ENCODE data around the gene CWH43. TPM values are rescaled to one million over a fixed set of nuclear protein-coding genes. Genes with fewer than 3 reads are reported as not detected.
"Not testable (repeated sequence)": the region's sequence is repeated elsewhere in the genome, so short reads cannot be mapped to it uniquely, and the experiment has no call there.

The CWH43 gene
- polyA plus RNA-seq, 2 of the 4 experiments (the other 2 are of a cell fraction), result not detected

GRCh38 chr4:48976041-48976440 lies 10.0 kb upstream of the CWH43 start:
- Histone ChIP-seq H3K4me3 (no peak overlapping the region), H3K4me1 (no peaks in the 10 kb centered on the region), H3K9me3 (no peaks in the 10 kb centered on the region), H3K27ac (no peak overlapping the region), H3K4me2 (no peak overlapping the region)
- DNase-seq (ENCODE audit: low read depth in 1 of 2, low spot score in 1 of 2) (no peak), ATAC-seq (no peak), FAIRE-seq (no peak)
- ChIA-PET POLR2A (no interaction called here), CTCF (no interaction called here)
- no peak for TF ChIP-seq FOXS1 (CRISPR knock-in tag; IDR thresholded peaks at IDR 0.05)
- TF ChIP-seq SMC3 (IDR thresholded peaks at IDR 0.05), result no peak
- TF ChIP-seq MAX (IDR thresholded peaks at IDR 0.05), result no peak
- no peak for TF ChIP-seq PBX3 (IDR thresholded peaks at IDR 0.05)
- TF ChIP-seq ZNF302 (CRISPR knock-in tag; IDR thresholded peaks at IDR 0.05), result no peak
- no peak for TF ChIP-seq ZSCAN20 (CRISPR knock-in tag; IDR thresholded peaks at IDR 0.05)
- no peak for TF ChIP-seq PHF8 (IDR thresholded peaks at IDR 0.05; ENCODE audit: borderline replicate concordance, low read depth)
- TF ChIP-seq CBX8 (IDR thresholded peaks at IDR 0.05), result no peak
- no peak for TF ChIP-seq TP53 (CRISPR knock-in tag; IDR thresholded peaks at IDR 0.05)
- TF ChIP-seq POLR2A (IDR thresholded peaks at IDR 0.05; ENCODE audit: low read length), result no peak
- WGBS (ENCODE audit: missing lambda C conversion rate), result 59% methylated on average over 4 of the region's 4 CpGs

- DNase-seq (ENCODE audit: low read depth in 1 of 2, low spot score in 1 of 2), result no peak
- TF ChIP-seq TP53 (CRISPR knock-in tag; IDR thresholded peaks at IDR 0.05), result no peak
- H3K4me2 ChIP-seq, result no peak overlapping the region
- no peaks in the 10 kb centered on the region for H3K4me1 ChIP-seq
- H3K9me3 ChIP-seq, result no peaks in the 10 kb centered on the region
- POLR2A ChIA-PET, result no interaction called here
- 71% methylated on average over 6 of the region's 6 CpGs for WGBS (ENCODE audit: missing lambda C conversion rate)
- no peak overlapping the region for H3K4me3 ChIP-seq
- no peak for FAIRE-seq
- no peak overlapping the region for H3K27ac ChIP-seq
- ATAC-seq, result no peak
- CTCF ChIA-PET, result no interaction called here
Observed at GRCh38 chr4:48979914-48980579, 6.0 kb upstream of the CWH43 start.

- ATAC-seq; H3K4me1 ChIP-seq; DNase-seq (ENCODE audit: low read depth in 1 of 2, low spot score in 1 of 2); H3K9me3 ChIP-seq; CTCF ChIA-PET; H3K27ac ChIP-seq; POLR2A ChIA-PET; H3K4me2 ChIP-seq; H3K4me3 ChIP-seq; FAIRE-seq: not testable (repeated sequence)
- WGBS (ENCODE audit: missing lambda C conversion rate), result 20% methylated on average over 2 of the region's 2 CpGs
Observed at GRCh38 chr4:48984005-48984404, 2.1 kb upstream of the CWH43 start.

GRCh38 chr4:48985602-48985975 lies 486 bp upstream of the CWH43 start:
- DNase-seq (ENCODE audit: low read depth in 1 of 2, low spot score in 1 of 2), result no peak
- Histone ChIP-seq H3K4me1 (no peaks in the 10 kb centered on the region), H3K4me3 (no peak overlapping the region), H3K9me3 (no peaks in the 10 kb centered on the region), H3K4me2 (peak overlapping the region; percentile 43; the same call in 2 of the 3 replicates), H3K27ac (no peak overlapping the region)
- WGBS (ENCODE audit: missing lambda C conversion rate), result 53% methylated on average over 3 of the region's 18 CpGs
- ChIA-PET CTCF (no interaction called here), POLR2A (no interaction called here)
- no peak for FAIRE-seq
- no peak for ATAC-seq
- TF ChIP-seq RCOR1 (IDR thresholded peaks at IDR 0.05; ENCODE audit: low read depth, low read length) (no peak), MYC (IDR thresholded peaks at IDR 0.05; ENCODE audit: borderline replicate concordance, low read length) (no peak), ESRRA (IDR thresholded peaks at IDR 0.05; ENCODE audit: borderline replicate concordance, low read length) (no peak), E2F6 (IDR thresholded peaks at IDR 0.05; ENCODE audit: borderline replicate concordance, low read depth) (no peak), CTCF (IDR thresholded peaks at IDR 0.05) (no peak), CBX2 (IDR thresholded peaks at IDR 0.05; ENCODE audit: borderline replicate concordance, low read depth) (no peak), CBX8 (IDR thresholded peaks at IDR 0.05) (no peak), HEYL (CRISPR knock-in tag; IDR thresholded peaks at IDR 0.05) (no peak), RFX5 (IDR thresholded peaks at IDR 0.05) (no peak), EHF (CRISPR knock-in tag; IDR thresholded peaks at IDR 0.05) (no peak), RAD21 (conservative IDR thresholded peaks at IDR 0.05 in 1 of 2, IDR thresholded peaks at IDR 0.05 in 1 of 2) (no peak), BHLHE40 (IDR thresholded peaks at IDR 0.05; ENCODE audit: low read depth, low read length) (no peak), POLR2AphosphoS2 (conservative IDR thresholded peaks at IDR 0.05; ENCODE audit: low read length) (no peak), HMGXB4 (CRISPR knock-in tag; IDR thresholded peaks at IDR 0.05; ENCODE audit: borderline replicate concordance) (no peak), HES2 (IDR thresholded peaks at IDR 0.05) (no peak), CHD4 (IDR thresholded peaks at IDR 0.05; ENCODE audit: borderline replicate concordance) (no peak), KDM5A (IDR thresholded peaks at IDR 0.05) (no peak), NFE2L2 (conservative IDR thresholded peaks at IDR 0.05; ENCODE audit: low read length) (no peak)

All from A549 (cell line).